Measurements from ENCODE around the gene NAPA.
A peak's percentile ranks its signal among the peaks of the same experiment; 100 is the strongest.

The NAPA gene

DNA sequence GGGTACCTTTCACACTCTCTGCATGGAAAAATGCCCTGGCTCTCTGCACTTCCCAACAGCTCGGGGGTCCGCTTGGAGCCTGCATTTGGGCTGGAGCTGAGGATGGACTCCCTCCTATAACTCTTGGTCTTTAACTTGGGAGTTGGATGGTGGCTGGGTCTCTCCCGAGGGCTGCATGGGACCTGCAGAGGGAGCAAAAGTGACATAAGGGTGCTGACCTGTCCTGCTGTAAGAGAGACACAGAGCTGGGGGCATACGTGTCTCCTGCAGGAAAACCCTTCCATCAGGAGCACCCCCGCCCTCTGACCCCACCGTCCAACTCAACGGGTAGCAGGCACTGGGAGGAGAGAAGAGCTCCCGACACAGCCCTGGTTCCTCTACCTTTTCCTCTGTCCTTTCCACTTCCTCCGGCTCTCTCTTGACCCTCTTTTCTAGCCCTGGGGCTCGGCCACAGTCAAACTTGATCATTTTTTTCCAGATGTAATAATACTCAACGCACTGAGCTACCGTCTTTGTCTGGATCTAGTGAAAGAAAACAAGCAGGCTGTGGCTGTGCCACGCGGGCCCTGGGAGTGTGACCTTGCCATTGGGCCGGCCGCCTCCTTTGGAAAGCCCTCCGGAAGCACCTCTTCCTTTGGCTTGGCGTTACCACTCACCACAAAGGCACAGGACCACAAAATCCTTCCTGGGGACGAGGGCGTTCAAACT lies 6.8 kb upstream of the NAPA start:
- TF ChIP-seq, protein P1, sequence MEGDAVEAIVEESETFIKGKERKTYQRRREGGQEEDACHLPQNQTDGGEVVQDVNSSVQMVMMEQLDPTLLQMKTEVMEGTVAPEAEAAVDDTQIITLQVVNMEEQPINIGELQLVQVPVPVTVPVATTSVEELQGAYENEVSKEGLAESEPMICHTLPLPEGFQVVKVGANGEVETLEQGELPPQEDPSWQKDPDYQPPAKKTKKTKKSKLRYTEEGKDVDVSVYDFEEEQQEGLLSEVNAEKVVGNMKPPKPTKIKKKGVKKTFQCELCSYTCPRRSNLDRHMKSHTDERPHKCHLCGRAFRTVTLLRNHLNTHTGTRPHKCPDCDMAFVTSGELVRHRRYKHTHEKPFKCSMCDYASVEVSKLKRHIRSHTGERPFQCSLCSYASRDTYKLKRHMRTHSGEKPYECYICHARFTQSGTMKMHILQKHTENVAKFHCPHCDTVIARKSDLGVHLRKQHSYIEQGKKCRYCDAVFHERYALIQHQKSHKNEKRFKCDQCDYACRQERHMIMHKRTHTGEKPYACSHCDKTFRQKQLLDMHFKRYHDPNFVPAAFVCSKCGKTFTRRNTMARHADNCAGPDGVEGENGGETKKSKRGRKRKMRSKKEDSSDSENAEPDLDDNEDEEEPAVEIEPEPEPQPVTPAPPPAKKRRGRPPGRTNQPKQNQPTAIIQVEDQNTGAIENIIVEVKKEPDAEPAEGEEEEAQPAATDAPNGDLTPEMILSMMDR (IDR thresholded peaks at IDR 0.05; ENCODE audit: low read depth, low read length): 0 out of 2 replicates have a peak, but pooled peaks have one; percentile 1
- peaks cover under 1% of the 10 kb centered on the region for H3K9me3 ChIP-seq (ENCODE audit: severe bottlenecking)
- H3K27ac ChIP-seq: no peak overlapping the region
- H3K27me3 ChIP-seq (ENCODE audit: insufficient read depth, low read depth, severe bottlenecking): no peaks in the 10 kb centered on the region
- no peak for DNase-seq
- H3K36me3 ChIP-seq: no peaks in the 10 kb centered on the region
- no peak overlapping the region for H3K4me3 ChIP-seq (ENCODE audit: low read depth, low read length)

DNA sequence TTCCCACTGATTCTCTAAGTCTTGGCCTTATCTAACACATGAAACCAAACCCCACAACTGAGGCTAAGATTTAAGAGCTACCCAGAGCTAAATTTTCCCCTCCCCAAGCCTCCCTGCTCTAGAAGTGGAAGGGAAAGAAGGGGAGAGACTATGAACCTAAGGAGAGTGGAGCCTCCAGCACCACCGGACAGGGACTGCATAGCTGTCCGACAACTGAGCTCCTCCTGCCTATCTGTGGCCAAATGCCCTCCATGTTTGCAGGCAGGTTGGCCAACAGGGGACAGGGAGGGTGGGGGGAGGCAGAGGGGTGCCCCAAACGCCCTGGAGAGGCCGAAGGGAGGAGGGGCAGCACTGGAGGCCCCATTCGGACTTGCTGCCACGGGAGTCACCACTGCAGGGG lies 6.0 kb upstream of the NAPA start:
- no peaks in the 10 kb centered on the region for H3K27me3 ChIP-seq (ENCODE audit: insufficient read depth, low read depth, severe bottlenecking)
- H3K4me3 ChIP-seq (ENCODE audit: low read depth, low read length): no peak overlapping the region
- H3K9me3 ChIP-seq (ENCODE audit: severe bottlenecking): no peaks in the 10 kb centered on the region
- H3K36me3 ChIP-seq: no peaks in the 10 kb centered on the region
- H3K27ac ChIP-seq: no peak overlapping the region
- DNase-seq: no peak
- TF ChIP-seq, protein P1 (IDR thresholded peaks at IDR 0.05; ENCODE audit: low read depth, low read length): no peak

DNA sequence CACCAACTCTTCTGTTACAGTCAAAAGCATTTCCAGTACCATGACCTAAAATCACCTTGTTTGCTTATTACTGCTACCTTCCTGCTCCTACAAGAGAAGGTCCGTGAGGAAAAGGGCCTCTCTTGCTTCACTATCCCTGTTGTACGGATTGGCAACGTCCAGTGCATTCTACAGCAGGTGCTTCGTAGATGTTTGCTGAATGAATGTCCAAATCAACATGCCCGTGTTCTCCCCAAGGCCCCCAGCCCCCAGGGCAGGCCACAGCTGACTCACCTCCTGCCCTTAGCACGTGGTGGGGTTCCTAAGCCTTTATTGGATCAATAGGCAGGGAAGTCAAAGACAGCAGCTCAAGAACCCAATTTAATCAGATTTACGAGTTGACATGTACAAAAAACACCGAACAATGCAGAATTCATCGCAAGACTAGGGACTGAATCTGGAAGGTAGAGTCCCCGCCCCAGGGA lies 5.5 kb upstream of the NAPA start:
- DNase-seq: no peak
- Histone ChIP-seq H3K9me3 (ENCODE audit: severe bottlenecking) (no peaks in the 10 kb centered on the region), H3K4me3 (ENCODE audit: low read depth, low read length) (no peak overlapping the region), H3K27me3 (ENCODE audit: insufficient read depth, low read depth, severe bottlenecking) (no peaks in the 10 kb centered on the region), H3K36me3 (no peaks in the 10 kb centered on the region), H3K27ac (no peak overlapping the region)
- TF ChIP-seq, protein P1 (IDR thresholded peaks at IDR 0.05; ENCODE audit: low read depth, low read length): no peak

DNA sequence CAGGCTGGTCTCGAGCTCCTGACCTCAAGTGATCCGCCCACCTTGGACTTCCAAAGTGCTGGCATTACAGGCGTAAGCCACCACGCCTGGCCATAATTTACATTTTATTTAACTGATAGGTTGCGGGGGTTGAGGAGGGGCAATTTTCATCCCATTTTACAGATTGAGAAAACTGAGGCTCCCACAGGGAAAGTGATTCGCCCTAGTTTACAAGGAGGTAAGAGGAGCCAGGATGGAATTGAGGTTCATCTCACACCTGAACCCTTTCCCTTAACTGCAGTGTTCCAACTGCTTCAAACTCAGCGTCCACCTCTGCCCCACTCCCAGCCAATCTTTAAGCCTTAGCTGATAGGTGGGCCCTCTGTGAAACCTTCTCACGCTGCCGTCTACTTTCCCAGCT lies 4.0 kb upstream of the NAPA start:
- no peak overlapping the region for H3K4me3 ChIP-seq (ENCODE audit: low read depth, low read length)
- H3K36me3 ChIP-seq: peaks cover 3% of the 10 kb centered on the region; the same call in 1 of the 2 replicates
- DNase-seq: no peak
- no peak overlapping the region for H3K27ac ChIP-seq
- H3K9me3 ChIP-seq (ENCODE audit: severe bottlenecking): no peaks in the 10 kb centered on the region
- TF ChIP-seq, protein P1 (IDR thresholded peaks at IDR 0.05; ENCODE audit: low read depth, low read length): no peak
- no peaks in the 10 kb centered on the region for H3K27me3 ChIP-seq (ENCODE audit: insufficient read depth, low read depth, severe bottlenecking)

DNA sequence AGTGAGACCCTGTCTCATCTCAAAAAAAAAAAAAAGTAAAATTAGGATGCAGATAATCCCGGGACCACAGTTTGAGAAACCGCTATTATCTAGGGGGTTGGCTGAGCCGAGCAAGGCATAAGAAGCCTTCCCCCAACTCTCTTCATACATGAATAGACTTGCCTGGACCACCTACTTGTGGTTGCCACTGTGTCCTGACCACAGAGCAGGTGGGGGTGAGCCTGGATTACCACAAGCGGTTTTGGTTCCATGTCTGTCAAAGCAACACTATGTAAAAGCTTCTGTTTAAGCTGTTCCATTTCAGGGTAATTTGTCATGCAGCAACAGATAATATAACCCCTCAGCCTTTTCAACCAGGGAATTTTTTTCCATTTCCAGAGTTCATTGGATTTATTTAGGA lies 3.3 kb upstream of the NAPA start:
- H3K27me3 ChIP-seq (ENCODE audit: insufficient read depth, low read depth, severe bottlenecking): no peaks in the 10 kb centered on the region
- DNase-seq: no peak
- no peak overlapping the region for H3K27ac ChIP-seq
- no peaks in the 10 kb centered on the region for H3K9me3 ChIP-seq (ENCODE audit: severe bottlenecking)
- TF ChIP-seq, protein P1 (IDR thresholded peaks at IDR 0.05; ENCODE audit: low read depth, low read length): no peak
- H3K4me3 ChIP-seq (ENCODE audit: low read depth, low read length): no peak overlapping the region
- H3K36me3 ChIP-seq: peaks cover 7% of the 10 kb centered on the region; the same call in 1 of the 2 replicates
